Measurements from ENCODE around the gene FBXL4.

FBXL4 gene

DNA sequence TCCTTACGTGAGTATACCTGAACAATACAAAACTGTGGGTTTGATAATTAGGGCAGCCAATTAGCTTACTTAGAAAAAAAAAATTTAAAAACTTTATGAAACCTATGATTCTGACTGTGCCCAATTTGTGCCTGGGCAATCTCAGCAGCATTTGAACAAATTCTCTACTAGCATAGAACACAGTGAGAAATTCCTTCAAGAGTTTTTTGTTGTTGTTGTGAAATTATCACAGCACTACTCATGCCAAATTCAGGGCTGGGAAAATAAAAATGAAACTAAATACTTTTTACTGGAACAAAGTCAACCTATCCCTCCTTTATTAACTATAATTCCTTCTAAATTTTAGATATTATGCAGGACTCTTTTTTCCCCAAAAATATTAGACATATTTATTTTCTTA is 70.5 kb downstream of the FBXL4 start:
- DNase-seq, result no peak

DNA sequence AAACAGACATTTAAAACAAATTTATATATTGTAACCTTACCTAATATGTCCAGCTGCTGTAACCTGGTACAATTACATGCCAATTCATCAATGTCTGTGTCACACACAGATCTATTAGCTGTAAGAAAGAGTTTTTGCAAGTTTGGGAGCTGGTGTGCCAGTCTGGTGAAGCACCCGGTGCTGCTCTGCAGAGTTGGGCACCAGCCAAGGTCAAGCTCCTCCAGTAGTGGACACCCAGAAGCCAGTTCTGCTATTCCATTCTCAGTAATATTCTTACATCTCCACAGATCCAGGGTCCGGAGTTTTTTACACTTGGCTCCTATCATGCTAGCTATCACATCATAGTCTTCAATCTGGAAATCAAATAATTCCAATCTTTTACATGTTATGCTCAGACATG is 72.4 kb downstream of the FBXL4 start:
- DNase-seq, result no peak

DNA sequence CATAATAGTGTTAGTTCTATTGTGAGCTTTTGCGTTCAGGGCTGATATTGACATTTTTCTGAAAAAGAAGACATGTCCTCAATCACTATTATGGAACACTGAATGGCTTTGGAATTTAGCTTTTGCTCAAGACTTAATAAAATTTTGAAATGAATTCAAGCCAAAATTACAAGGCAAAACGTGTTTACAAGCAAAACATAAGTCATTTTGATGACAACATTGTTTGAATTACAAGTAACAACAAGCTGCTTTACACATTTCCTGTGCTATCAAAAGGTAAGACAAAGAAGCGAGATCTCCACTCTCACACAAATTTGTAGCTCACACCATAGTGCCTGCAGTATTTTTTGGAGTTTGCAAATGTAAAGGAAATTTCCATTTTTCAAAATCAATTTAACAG is 75.9 kb downstream of the FBXL4 start:
- no peak for DNase-seq

DNA sequence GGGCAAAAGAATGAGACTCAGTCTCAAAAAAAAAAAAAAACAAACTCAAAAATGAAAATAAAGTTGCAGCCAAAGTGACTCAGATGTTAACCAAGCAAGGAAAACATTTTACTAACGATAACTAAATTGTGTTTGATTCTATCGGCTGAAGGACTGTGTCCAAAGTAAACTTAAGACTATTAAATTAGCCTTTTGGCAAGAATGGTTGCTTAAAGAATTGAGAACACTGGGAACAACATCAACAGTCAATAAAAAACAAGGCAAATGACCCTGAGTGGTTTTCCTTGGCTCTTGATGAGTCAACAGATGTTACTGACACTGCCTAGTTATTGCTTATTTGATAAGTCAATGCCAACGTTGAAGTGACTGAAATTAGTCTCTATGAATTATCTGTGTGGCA is 76.7 kb downstream of the FBXL4 start:
- no peak for DNase-seq

DNA sequence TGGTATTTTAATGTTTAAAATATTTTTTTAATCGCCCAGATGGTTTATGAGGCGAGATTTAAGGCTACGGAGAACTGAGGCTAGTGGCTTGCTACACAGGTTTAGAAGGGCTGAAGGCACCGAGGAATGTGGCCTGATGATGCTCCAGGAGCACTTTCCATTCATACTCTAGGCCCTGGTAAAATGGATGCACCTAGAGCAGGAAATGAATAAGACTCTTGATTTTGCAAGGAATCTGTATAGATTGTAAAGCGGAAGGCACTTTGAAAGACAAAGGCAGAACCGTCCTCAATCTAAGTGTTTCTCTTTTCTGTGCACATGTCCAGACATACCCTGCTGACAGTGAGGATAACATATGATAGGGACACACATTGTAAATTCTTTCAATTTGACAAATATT is 83.2 kb downstream of the FBXL4 start:
- no peak for DNase-seq

GRCh38 chr6:98848539-98849242 is 99.1 kb downstream of the FBXL4 start:
- DNase-seq, result no peak

DNA sequence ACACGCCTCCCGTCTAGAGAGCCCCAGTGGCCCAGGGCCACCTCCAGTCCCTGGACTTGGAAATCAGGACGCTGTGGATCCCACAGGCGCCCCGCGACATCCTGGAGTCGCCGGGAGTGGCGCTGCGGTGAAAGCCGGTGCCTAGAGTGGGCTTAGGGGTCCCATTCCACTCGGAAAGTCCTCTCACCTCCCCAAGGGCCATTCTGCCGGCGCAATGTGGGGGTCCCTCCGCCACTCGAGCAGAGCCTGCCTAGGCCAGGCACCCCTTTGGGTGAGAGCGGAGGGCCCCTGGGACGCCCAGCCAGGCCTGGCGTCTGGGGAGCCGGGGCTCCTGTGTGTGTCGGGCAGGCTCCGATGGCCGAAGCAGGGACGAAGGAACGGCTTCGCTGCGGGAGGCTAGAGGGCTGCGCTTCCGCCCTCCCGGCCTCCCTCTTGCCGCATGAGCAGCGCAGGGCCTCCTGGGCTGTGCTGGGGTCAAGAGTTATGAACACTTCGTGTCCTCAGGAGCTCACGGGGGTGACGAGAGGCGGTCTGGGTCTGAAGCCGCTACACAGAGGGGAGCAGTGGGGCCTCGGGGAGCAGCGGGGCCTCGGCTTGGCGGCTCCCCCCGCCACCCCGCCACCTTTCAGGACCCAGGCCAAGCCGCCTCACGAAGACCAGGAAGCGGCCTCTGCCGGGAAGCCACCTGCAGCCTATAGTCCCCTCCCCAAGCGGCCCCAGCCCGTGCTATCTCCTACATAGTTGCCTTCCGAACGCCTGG is 99.8 kb downstream of the FBXL4 start:
- no peak for DNase-seq

DNA sequence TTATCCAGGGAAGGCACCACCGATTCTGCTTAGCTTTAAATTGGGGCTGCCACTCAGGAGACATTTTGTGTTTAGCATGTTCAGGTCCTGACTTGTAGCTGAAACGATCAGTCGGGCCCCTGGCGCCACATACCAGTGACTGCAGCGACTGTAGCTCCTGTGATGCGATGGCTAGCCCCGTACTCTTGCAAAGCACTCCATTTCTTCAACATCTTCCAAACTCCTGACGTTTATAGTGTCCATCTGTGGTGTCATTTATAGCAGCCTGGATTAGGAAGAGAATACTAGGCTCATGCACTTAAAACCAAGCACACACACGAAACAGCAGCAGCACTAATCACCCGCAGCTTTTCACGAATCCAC is 100.3 kb downstream of the FBXL4 start:
- no peak for DNase-seq

DNA sequence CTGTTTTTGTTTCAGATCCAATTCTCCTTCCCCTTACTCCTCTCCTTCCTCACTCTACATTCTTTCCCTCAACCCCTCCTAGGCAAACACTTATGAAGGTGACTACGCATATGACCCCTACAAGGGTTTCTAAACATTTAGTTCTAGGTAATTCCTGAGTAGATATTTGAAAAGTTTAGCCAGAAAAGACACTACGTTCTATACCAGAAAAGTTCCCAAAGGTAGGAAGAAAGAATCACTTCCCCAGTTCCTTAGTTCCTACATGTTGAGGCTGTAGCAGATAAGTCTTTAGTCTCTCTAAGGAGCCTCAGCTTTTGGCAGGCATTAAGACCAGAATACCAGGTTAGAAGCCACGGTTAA is 101.7 kb downstream of the FBXL4 start:
- no peak for DNase-seq

DNA sequence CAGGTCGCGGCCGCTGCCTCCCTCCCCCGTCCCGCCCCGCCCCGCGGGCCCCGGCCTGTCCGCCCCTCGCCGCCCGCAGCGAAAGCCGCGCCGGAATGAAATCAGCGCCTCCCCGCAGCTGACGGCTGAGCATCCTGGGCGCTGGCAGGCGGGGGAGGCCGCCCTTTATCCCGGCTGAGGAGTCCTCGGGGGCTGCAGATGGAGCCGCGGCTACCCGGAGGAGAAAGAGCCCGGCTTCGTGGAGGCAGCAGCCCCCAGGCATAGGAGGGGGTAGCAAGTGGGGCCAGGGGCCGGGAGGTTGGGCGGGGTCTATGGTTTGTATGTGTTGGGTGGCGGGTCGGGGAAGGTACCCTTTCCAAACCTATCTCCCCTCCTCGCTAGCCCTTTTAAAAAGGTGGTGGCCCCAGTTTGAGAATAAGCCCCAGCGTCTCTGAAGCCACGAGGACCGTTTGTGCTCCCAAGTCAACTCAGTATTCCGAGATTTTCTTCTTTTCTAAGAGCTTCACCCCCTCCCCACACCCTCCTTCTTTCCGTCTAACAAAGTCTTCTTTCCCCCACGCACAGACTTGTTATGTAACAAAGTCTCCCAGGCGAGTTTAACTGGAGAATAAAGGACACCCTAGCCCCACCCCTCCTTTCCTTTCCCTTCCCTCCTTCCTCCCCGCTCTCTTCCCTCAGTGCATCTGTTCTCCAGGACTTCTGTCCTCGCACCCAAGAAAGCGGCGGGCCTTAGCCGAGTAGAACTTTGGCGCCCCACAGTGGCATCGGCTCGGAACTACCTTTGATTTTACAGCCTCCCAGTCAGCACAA is 102.3 kb downstream of the FBXL4 start:
- peak in 2 of 5 donors; percentile 48 to 53 for DNase-seq

GRCh38 chr6:98844244-98845210 is 103.2 kb downstream of the FBXL4 start:
- DNase-seq, result no peak

DNA sequence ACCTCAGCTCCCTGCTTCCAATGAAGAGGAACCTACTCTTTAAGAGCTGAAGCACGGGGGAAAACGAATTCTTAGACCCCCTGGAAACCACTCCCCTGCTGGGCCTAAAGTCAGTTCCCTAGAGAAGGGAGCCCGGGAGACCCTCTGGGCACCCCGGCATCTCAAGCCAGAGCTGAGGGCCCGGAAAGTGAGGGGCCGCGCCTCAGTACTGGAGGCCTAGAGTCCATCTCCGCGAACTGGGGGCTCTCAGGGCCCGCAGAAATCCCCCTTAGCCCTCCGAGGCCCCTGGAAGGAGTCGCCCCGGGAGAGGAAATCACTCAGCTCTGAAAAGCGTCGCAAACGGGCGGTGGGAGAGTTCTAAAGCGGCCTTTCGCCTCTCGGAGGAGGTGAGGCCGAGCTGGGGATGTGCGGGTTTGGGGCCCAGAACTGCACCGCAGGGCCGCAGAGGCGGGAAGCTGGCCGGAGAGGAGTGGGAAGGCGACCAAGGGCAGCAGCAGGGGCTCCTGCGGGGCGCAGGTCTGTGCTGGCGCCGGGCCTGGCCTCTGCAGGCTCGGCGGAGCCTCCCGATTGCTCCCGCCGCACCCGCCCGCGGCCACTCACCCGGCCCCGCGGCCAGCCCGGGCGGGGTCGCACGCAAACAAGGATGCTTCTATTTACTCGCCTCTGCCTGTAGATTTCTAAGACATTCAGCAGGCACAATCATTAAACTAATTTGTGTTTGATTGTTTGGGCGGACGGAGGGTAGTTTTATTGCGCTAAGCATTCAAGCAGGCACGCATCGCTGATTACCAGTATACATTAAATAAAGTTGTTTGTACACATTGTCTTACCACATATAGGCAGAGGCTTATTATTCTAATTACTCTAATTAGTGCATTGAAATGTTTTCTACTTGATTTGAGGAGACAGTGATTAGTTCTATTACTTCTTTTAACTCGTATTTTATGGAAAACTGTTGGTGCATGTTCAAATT is 104.2 kb downstream of the FBXL4 start:
- no peak for DNase-seq

DNA sequence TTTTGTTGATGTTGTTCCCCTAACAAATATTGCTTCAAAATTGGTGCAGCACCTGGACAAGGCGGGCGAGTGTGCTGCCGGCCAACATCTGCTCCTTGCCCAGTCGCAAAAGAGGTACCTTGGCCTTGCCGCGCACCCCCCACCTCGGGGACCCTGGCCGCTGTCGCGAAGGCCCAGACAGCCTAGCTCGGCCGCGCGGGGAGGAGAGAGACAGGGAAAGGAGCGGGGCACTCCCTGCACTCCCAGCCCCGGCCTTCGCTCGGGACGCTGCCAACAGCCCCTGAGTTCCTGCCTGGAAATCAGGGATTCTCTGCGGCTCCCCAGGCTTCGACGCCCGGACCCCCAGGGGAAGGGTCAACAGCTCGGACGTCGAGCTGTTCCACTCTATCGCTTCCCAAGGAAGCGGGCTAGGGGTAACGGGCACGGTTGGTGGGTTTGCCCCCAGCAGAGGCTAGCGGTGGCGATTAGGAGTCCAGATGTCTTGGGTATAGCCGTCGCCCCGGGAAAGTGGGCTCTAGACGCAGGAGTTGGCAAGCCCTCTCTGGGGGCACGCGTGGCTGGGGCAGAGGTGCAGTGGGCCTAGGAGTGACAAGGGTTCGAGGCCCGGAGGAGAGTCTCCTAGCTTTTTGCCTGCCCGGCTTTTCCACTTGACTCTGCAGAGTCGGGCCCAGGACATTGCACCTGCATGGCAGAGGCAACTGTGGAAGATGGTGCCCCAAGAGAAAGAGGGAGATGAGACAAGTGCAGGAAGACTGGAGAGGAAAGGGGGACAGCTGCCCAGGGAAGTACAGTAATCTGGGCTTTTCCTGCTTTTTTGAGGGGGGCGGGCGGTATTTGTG is 105.2 kb downstream of the FBXL4 start:
- no peak for DNase-seq

DNA sequence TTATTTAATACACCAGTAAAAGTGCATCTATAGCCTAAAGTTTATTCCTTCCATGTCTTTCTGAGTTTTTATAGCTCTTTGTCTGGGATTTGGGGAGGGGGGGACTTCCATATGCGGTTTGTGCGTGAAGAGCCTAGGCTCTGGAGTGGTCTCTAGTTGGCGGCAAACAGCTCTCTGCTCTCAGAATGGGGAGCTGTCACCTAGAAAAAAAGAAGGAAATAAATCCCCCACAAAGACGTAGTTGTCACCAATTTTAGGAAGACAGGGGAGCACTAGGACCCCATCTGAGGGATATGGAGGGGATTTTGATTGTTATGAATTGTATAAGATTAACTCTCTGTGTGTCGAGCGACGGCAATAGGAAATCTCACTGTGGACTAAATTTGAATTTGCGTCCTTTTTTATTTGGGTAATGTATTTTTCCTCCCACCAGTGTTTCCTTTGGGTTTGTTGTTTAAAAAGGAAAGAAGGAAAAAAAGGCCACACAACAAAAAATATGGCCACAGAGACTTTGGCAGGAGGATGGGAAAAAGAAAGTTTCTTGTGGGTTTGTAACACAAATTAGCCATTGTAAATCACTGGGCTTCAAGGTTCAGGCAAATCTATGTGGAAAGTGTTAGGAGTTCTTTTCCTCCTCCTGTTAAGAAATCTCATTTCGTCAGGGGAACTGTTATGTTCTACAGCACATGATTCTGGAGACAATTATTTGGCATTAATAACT is 106.0 kb downstream of the FBXL4 start:
- no peak for DNase-seq

- no peak for DNase-seq
Observed at GRCh38 chr6:98840996-98841513, 106.7 kb downstream of the FBXL4 start.

GRCh38 chr6:98840385-98840784 is 107.4 kb downstream of the FBXL4 start:
- no peak for DNase-seq

GRCh38 chr6:98839781-98840361 is 107.9 kb downstream of the FBXL4 start:
- DNase-seq, result no peak

GRCh38 chr6:98838975-98839374 is 108.8 kb downstream of the FBXL4 start:
- no peak for DNase-seq

DNA sequence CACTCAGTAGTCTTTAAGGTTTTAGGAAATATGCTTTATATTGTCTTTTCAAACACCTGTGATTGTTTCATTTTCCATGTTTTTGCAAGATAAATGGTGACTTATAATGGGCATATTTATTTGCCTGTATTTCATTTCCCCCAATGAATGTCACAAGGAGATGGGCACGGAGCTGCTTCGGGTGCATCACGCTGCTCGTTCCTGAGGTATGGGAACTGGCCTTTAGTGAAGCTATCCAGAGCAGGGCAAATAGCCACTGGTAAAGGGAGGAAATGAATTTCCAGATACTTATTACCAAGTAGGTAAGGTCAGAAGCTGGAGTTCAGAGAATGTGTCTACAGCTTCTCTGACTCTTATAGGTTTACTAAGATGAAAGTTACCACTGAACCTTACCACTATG is 109.7 kb downstream of the FBXL4 start:
- no peak for DNase-seq
